H1 (cell line): Measurements from ENCODE around the gene CMSS1. TPM values are rescaled to one million over a fixed set of nuclear protein-coding genes. Genes with fewer than 3 reads are reported as not detected.

Experiments
- CTCF ChIA-PET: fragments of 300-600 bp; sonication (Branson Sonifier 250); formaldehyde crosslinking; loops from one replicate; lab custom pipeline; 2021; ENCODE audit not compliant: partially characterized antibody; lab: Charles Lee
- POLR2A ChIA-PET: fragments of 300-600 bp; sonication (Branson Sonifier 250); formaldehyde crosslinking; loops from one replicate; lab custom pipeline; 2021; ENCODE audit warnings: inconsistent platforms; ENCODE audit not compliant: partially characterized antibody; lab: Charles Lee
- DNase-seq, 2 experiments: peaks; one replicate each; pipeline versions ENCODE4 v3.0.0 to v3.0.0-alpha.2; 2010 to 2022; ENCODE audit warnings: low spot score in 2 of 2, low read depth in 1 of 2, mixed read lengths in 1 of 2
- FAIRE-seq: peaks from 2 replicates; lab custom pipeline; 2011; peaks lifted over from hg19 to GRCh38; lab: Jason Lieb, UNC
- H2AFZ ChIP-seq: 2 replicates; pipeline ENCODE4 v1.8.1; 2012; ENCODE audit warnings: low read length, inconsistent platforms
- H2AK5ac ChIP-seq: 2 replicates; pipeline ENCODE4 v1.6.1; 2013; ENCODE audit warnings: low read depth, low read length
- H2BK120ac ChIP-seq: replicated peaks from 2 replicates; pipeline ENCODE3; 2013; ENCODE audit warnings: low read depth, low read length, inconsistent platforms
- H2BK12ac ChIP-seq: 2 replicates; pipeline ENCODE4 v1.6.1; 2013; ENCODE audit warnings: low read depth, low read length
- H2BK15ac ChIP-seq: 2 replicates; pipeline ENCODE4 v1.6.1; 2013; ENCODE audit warnings: low read length
- H2BK20ac ChIP-seq: 2 replicates; pipeline ENCODE4 v1.6.1; 2013; ENCODE audit warnings: low read length
- H2BK5ac ChIP-seq: 2 replicates; pipeline ENCODE4 v1.6.1; 2013; ENCODE audit warnings: low read depth, low read length
- H3K14ac ChIP-seq: 2 replicates; pipeline ENCODE4 v1.6.1; 2013; ENCODE audit warnings: inconsistent platforms; ENCODE audit not compliant: insufficient read length
- H3K18ac ChIP-seq: 2 replicates; pipeline ENCODE4 v1.6.1; 2013; ENCODE audit warnings: low read length; ENCODE audit errors: extremely low read depth
- H3K23ac ChIP-seq: 2 replicates; pipeline ENCODE4 v1.6.1; 2013; ENCODE audit warnings: inconsistent platforms; ENCODE audit not compliant: insufficient read length
- H3K23me2 ChIP-seq: 2 replicates; pipeline ENCODE4 v1.6.1; 2013; ENCODE audit warnings: low read depth, low read length
- H3K27ac ChIP-seq: 2 replicates; pipeline ENCODE4 v1.6.1; 2011; ENCODE audit warnings: low read depth, low read length, inconsistent platforms
- H3K27me3 ChIP-seq, 4 experiments: replicated peaks in 1 of 4; 1 replicate in 1 of 4; 2 replicates in 3 of 4; pipeline versions ENCODE4 v1.6.1 to v1.8.1; 2011 to 2013; ENCODE audit warnings: low read length in 3 of 4, mild to moderate bottlenecking in 3 of 4, inconsistent platforms in 2 of 4, mixed read lengths in 2 of 4, moderate library complexity in 1 of 4; ENCODE audit not compliant: control insufficient read depth in 3 of 4, insufficient read depth in 3 of 4; ENCODE audit errors: extremely low read depth in 1 of 4
- H3K36me3 ChIP-seq, 4 experiments: 2 replicates each; pipeline versions ENCODE4 v1.6.1 to v1.8.1; 2011 to 2013; ENCODE audit warnings: mild to moderate bottlenecking in 4 of 4, low read length in 3 of 4, moderate library complexity in 2 of 4, control low read depth in 1 of 4, inconsistent platforms in 1 of 4; ENCODE audit not compliant: insufficient read depth in 4 of 4, control insufficient read depth in 2 of 4
- H3K4ac ChIP-seq: replicated peaks from 2 replicates; pipeline ENCODE3; 2013; ENCODE audit warnings: low read length, low read depth, mixed read lengths, inconsistent platforms; ENCODE audit not compliant: insufficient read length
- H3K4me1 ChIP-seq, 4 experiments: replicated peaks in 1 of 4; 1 replicate in 1 of 4; 2 replicates in 3 of 4; pipeline versions ENCODE4 v1.6.1 to v1.8.1; 2011 to 2013; ENCODE audit warnings: low read length in 3 of 4, inconsistent platforms in 2 of 4, mixed read lengths in 1 of 4; ENCODE audit not compliant: insufficient read depth in 4 of 4, control insufficient read depth in 3 of 4
- H3K4me2 ChIP-seq, 2 experiments: 2 replicates each; pipeline versions ENCODE4 v1.6.1 to v1.8.1; 2011 to 2013; ENCODE audit warnings: low read depth in 2 of 2, low read length in 2 of 2, control low read depth in 1 of 2, inconsistent platforms in 1 of 2, mild to moderate bottlenecking in 1 of 2; ENCODE audit not compliant: insufficient read depth in 1 of 2
- H3K4me3 ChIP-seq, 4 experiments: fragments of 200-600, 300-600 bp in 1 of 4; sonication (generic), shearing (Covaris generic), sonication (Bioruptor Twin) in 1 of 4; 2 replicates each; pipeline versions ENCODE4 v1.5.1 to v1.8.1; 2011 to 2016; ENCODE audit warnings: low read length in 4 of 4, low read depth in 3 of 4, control low read depth in 2 of 4, inconsistent platforms in 2 of 4, mild to moderate bottlenecking in 2 of 4, mixed read lengths in 1 of 4, moderate library complexity in 1 of 4; ENCODE audit not compliant: insufficient read depth in 2 of 4; ENCODE audit errors: extremely low read depth in 1 of 4
- H3K56ac ChIP-seq: replicated peaks from 2 replicates; pipeline ENCODE3; 2013; ENCODE audit warnings: low read depth, mild to moderate bottlenecking, mixed read lengths, low read length, inconsistent platforms; ENCODE audit not compliant: insufficient read length
- H3K79me1 ChIP-seq: 2 replicates; pipeline ENCODE4 v1.6.1; 2013; ENCODE audit warnings: low read depth, low read length, control low read depth
- H3K79me2 ChIP-seq, 2 experiments: 2 replicates each; pipeline versions ENCODE4 v1.6.1 to v1.8.1; 2012 to 2013; ENCODE audit warnings: low read length in 2 of 2, mild to moderate bottlenecking in 2 of 2, inconsistent platforms in 1 of 2; ENCODE audit not compliant: insufficient read depth in 2 of 2, control insufficient read depth in 1 of 2
- H3K9ac ChIP-seq, 4 experiments: replicated peaks in 1 of 4; 1 replicate in 1 of 4; 2 replicates in 3 of 4; pipeline versions ENCODE4 v1.6.1 to v1.8.1; 2011 to 2013; ENCODE audit warnings: low read depth in 3 of 4, low read length in 3 of 4, control low read depth in 2 of 4, mild to moderate bottlenecking in 2 of 4, moderate library complexity in 2 of 4, inconsistent platforms in 1 of 4; ENCODE audit errors: extremely low read depth in 1 of 4
- H3K9me3 ChIP-seq, 2 experiments: 2 replicates each; pipeline versions ENCODE4 v1.6.1 to v1.8.1; 2012 to 2013; ENCODE audit warnings: mild to moderate bottlenecking in 2 of 2, moderate library complexity in 2 of 2, control low read depth in 1 of 2, inconsistent platforms in 1 of 2, low read depth in 1 of 2, low read length in 1 of 2, mixed read lengths in 1 of 2; ENCODE audit not compliant: insufficient read depth in 2 of 2
- H4K20me1 ChIP-seq, 2 experiments: replicated peaks in 1 of 2; 2 replicates each; pipeline versions ENCODE3 to v1.8.1; 2011 to 2013; ENCODE audit warnings: inconsistent platforms in 2 of 2, low read length in 2 of 2, mild to moderate bottlenecking in 1 of 2; ENCODE audit not compliant: insufficient read depth in 2 of 2, control insufficient read depth in 1 of 2
- H4K5ac ChIP-seq: 2 replicates; pipeline ENCODE4 v1.6.1; 2013; ENCODE audit warnings: low read length, low read depth, mixed read lengths, inconsistent platforms; ENCODE audit not compliant: insufficient read length
- H4K8ac ChIP-seq: 2 replicates; pipeline ENCODE4 v1.8.0; 2013; ENCODE audit warnings: mild to moderate bottlenecking, moderate library complexity, low read length, inconsistent platforms; ENCODE audit not compliant: insufficient read depth; ENCODE audit errors: extremely low read depth
- H4K91ac ChIP-seq: replicated peaks from 2 replicates; pipeline ENCODE3; 2013; ENCODE audit warnings: low read length, mixed read lengths, inconsistent platforms; ENCODE audit not compliant: insufficient read length
- ASH2L ChIP-seq: fragments of 200-600, 300-600 bp; sonication (generic); IDR thresholded peaks from one replicate; pipeline ENCODE4 v1.7.1; 2017; ENCODE audit warnings: low read length
- CTBP2 ChIP-seq: IDR thresholded peaks from 2 replicates; pipeline ENCODE4 v1.7.0; 2011; ENCODE audit warnings: borderline replicate concordance, mild to moderate bottlenecking, moderate library complexity, mixed read lengths, low read length; ENCODE audit not compliant: insufficient read depth, insufficient read length
- EP300 ChIP-seq, 2 experiments: IDR thresholded peaks; 1 replicate in 1 of 2; 2 replicates in 1 of 2; pipeline ENCODE4 v1.6.1; 2011 to 2012; ENCODE audit warnings: low read depth in 2 of 2, low read length in 2 of 2, mild to moderate bottlenecking in 2 of 2, borderline replicate concordance in 1 of 2, inconsistent platforms in 1 of 2, moderate library complexity in 1 of 2
- EZH2 ChIP-seq: fragments of 200-600 bp; sonication (generic); IDR thresholded peaks from 2 replicates; pipeline ENCODE4 v1.7.1; 2012; ENCODE audit warnings: low read depth, mild to moderate bottlenecking, moderate library complexity, low read length, inconsistent platforms; ENCODE audit not compliant: severe bottlenecking
- NANOG ChIP-seq: IDR thresholded peaks from 2 replicates; pipeline ENCODE4 v1.6.1; 2011; ENCODE audit warnings: low read length, low read depth, mild to moderate bottlenecking, inconsistent platforms; ENCODE audit not compliant: insufficient read depth, poor library complexity, severe bottlenecking
- POLR2AphosphoS5 ChIP-seq: IDR thresholded peaks from 2 replicates; pipeline ENCODE4 v1.6.1; 2011; ENCODE audit warnings: low read depth, low read length
- RAD21 ChIP-seq, 2 experiments: IDR thresholded peaks in 1 of 2; conservative IDR thresholded peaks in 1 of 2; 2 replicates each; pipeline ENCODE4 v1.6.1; 2011; ENCODE audit warnings: low read depth in 2 of 2, low read length in 2 of 2, improper control_type of control experiment in 1 of 2, inconsistent platforms in 1 of 2, mild to moderate bottlenecking in 1 of 2, moderate library complexity in 1 of 2
- RXRA ChIP-seq: IDR thresholded peaks from 2 replicates; pipeline ENCODE4 v1.6.1; 2011; ENCODE audit warnings: low read depth, mild to moderate bottlenecking, low read length, moderate library complexity; ENCODE audit not compliant: insufficient read depth
- WGBS, 2 experiments: shearing (Covaris generic) in 1 of 2; methylation state at CpG; one replicate each; pipeline versions ENCODE4 v1.1.6 to v1.1.7; 2013 to 2015; ENCODE audit warnings: low lambda C conversion rate in 2 of 2, mixed read lengths in 2 of 2, inconsistent platforms in 1 of 2, low coverage in 1 of 2, missing lambda C conversion rate in 1 of 2; ENCODE audit not compliant: insufficient replicate concordance in 2 of 2, insufficient coverage in 1 of 2, insufficient read length in 1 of 2; ENCODE audit errors: extremely low coverage in 1 of 2, missing lambda C conversion rate in 1 of 2; 5-methylcytosine and 5-hydroxymethylcytosine counted together
- polyA plus RNA-seq, 7 experiments: library from polyadenylated mRNA; depleted of rRNA in 3 of 7; stranded (reverse) in 5 of 7; unstranded in 2 of 7; fragments of >200 nt in 5 of 7; fragments of 200-250 nt in 2 of 7; gene quantifications; 1 replicate in 5 of 7; 2 replicates in 1 of 7; 4 replicates in 1 of 7; pipeline versions ENCODE4 v1.2.1 to v1.2.3, GENCODE V29; 2011 to 2013; ENCODE audit warnings: missing spikeins in 2 of 7, mixed read lengths in 2 of 7
- total RNA-seq: library from RNA; stranded (reverse); fragmentation: NEBNext Ultra II Directional; extraction: Animal tissue kit (Norgen Biotek cat#: 25700); gene quantifications from 2 replicates; pipeline ENCODE4 v1.2.1, GENCODE V29; 2021
- TF ChIP-seq, protein P1 (sequence below): IDR thresholded peaks from 2 replicates; pipeline ENCODE4 v1.6.1; 2012; ENCODE audit warnings: inconsistent platforms
- TF ChIP-seq, protein P2 (sequence below): IDR thresholded peaks from 2 replicates; pipeline ENCODE4 v1.6.1; 2011; ENCODE audit warnings: low read length, improper control_type of control experiment

The CMSS1 gene
- total and polyA plus RNA-seq, 2 of the 8 experiments (the other 6 are each of a cell fraction or from before 2014, with no cell fraction given), result 15.2 to 75.1 TPM

DNA sequence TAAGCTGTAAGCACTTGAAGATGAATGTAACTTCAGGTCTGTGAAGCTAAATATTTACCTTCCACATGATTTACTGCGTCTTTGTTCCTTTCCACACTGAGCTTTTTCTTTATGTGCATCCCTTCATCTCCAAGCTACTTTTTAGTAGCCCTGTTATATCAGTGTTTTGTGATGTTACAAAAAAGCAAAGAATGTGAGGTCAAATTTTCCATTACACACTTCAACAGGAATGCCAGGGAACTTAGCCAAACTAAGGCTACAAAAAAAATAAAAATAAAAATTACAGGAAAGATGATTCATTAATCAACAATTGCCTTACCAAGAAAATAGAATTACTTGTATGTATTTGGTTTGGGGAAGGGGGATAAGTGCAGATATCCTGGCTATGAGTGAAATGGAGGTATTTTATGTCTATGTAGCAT, 223.7 kb downstream of the CMSS1 start:
- no peak overlapping the region for H3K14ac ChIP-seq
- 0 out of 7 replicates have a peak, but pooled peaks cover 0 to 2% (median 0%) of the 10 kb centered on the region in 4 experiments for H3K4me1 ChIP-seq
- no peak for DNase-seq
- no peak overlapping the region for H2BK12ac ChIP-seq
- no peaks in the 10 kb centered on the region for H3K79me1 ChIP-seq
- no peak for FAIRE-seq
- ChIA-PET POLR2A (interaction anchor here (1.4 kb wide), 1 partner anchor 11 kb away, joined by 4 read pairs; no protein-coding TSS in a partner anchor), CTCF (no interaction called here)
- no peak overlapping the region for H4K91ac ChIP-seq
- no peak overlapping the region for H3K23ac ChIP-seq
- H3K56ac ChIP-seq, result no peak overlapping the region
- H3K79me2 ChIP-seq, result no peaks in the 10 kb centered on the region
- H2AFZ ChIP-seq, result no peak overlapping the region
- no peak overlapping the region for H3K18ac ChIP-seq
- H2AK5ac ChIP-seq, result no peak overlapping the region
- no peaks in the 10 kb centered on the region for H3K27me3 ChIP-seq
- H3K4me3 ChIP-seq, result no peak overlapping the region
- no peak overlapping the region for H3K27ac ChIP-seq
- no peak overlapping the region for H4K8ac ChIP-seq
- no peaks in the 10 kb centered on the region for H3K36me3 ChIP-seq
- WGBS, 2 experiments, result 100% methylated on average over 1 of the region's 1 CpG; no CpG with 5 or more reads in 1 of the 2 experiments
- H4K20me1 ChIP-seq, result no peaks in the 10 kb centered on the region
- H3K23me2 ChIP-seq, result no peaks in the 10 kb centered on the region
- no peak overlapping the region for H3K4ac ChIP-seq
- H3K9ac ChIP-seq, result no peak overlapping the region
- H2BK20ac ChIP-seq, result no peak overlapping the region
- no peak overlapping the region for H2BK120ac ChIP-seq
- H2BK15ac ChIP-seq, result no peak overlapping the region
- no peaks in the 10 kb centered on the region for H3K9me3 ChIP-seq
- H2BK5ac ChIP-seq, result no peak overlapping the region
- H3K4me2 ChIP-seq, result no peak overlapping the region
- H4K5ac ChIP-seq, result no peak overlapping the region
- no peak for TF ChIP-seq ASH2L
- TF ChIP-seq, protein P1, sequence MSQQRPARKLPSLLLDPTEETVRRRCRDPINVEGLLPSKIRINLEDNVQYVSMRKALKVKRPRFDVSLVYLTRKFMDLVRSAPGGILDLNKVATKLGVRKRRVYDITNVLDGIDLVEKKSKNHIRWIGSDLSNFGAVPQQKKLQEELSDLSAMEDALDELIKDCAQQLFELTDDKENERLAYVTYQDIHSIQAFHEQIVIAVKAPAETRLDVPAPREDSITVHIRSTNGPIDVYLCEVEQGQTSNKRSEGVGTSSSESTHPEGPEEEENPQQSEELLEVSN, result no peak
- TF ChIP-seq RXRA, result no peak
- no peak for TF ChIP-seq EP300 (IDR thresholded peaks at IDR 0.05; ENCODE audit: borderline replicate concordance in 1 of 2, low read depth in 2 of 2, low read length in 2 of 2)
- no peak for TF ChIP-seq CTBP2
- TF ChIP-seq POLR2AphosphoS5, result no peak
- TF ChIP-seq, protein P2, sequence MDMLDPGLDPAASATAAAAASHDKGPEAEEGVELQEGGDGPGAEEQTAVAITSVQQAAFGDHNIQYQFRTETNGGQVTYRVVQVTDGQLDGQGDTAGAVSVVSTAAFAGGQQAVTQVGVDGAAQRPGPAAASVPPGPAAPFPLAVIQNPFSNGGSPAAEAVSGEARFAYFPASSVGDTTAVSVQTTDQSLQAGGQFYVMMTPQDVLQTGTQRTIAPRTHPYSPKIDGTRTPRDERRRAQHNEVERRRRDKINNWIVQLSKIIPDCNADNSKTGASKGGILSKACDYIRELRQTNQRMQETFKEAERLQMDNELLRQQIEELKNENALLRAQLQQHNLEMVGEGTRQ, result no peak
- TF ChIP-seq EZH2, result no peak
- TF ChIP-seq RAD21 (IDR thresholded peaks at IDR 0.05 in 1 of 2, conservative IDR thresholded peaks at IDR 0.05 in 1 of 2; ENCODE audit: low read depth in 2 of 2, low read length in 2 of 2), result no peak
- no peak for TF ChIP-seq NANOG
